ENCODE data around the gene KRTAP10-9.

Gene KRTAP10-9

GRCh38 chr21:44667612-44668011 is 40.7 kb downstream of the KRTAP10-9 start:
- no peak for DNase-seq

DNA sequence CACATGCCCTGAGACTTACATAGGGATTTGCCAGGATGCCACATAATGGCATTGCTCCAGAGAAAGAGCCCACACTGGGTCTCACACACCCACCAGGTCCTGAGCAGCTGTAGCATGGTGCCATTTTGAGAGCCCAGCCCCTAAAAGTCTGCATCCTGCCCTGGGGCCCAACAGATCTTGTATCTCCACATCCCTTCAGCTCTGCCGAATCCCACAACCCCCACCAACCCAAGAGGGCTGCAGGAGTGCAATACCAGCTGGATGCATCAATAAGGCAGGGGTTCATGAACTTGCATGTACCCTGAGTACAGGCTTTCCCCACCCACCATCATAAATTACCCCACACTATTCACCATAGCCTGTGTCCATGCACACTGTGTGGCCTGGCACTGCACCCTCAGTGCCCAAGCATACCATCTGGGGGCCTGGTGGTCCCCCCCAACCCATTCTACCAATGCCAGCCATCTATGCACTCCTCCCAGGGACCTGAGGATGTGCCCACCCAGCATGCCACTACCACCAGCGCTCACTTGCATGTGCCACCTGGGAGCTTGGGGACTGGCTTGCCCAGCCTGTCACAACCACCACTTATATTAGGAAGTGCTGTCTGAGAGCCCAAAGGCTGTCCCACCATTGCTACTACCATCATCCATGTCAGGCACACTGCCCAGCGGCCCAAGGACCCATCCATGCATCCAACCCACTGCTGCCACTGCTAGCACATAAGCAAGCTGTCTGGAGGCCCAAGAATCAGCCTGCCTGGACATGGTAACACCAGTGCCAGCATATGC is 43.9 kb downstream of the KRTAP10-9 start:
- DNase-seq, result no peak

GRCh38 chr21:44671911-44672310 is 45.0 kb downstream of the KRTAP10-9 start:
- no peak for DNase-seq

GRCh38 chr21:44677881-44678280 is 51.0 kb downstream of the KRTAP10-9 start:
- no peak for DNase-seq

All from stimulated activated naive CD4-positive, alpha-beta T cell treated with Interleukin-2 at 50 U/mL for 16 hours (primary cell).